Fibroblast of the aortic adventitia (primary cell): Measurements from ENCODE around the gene LSAMP. TPM values are rescaled to one million over a fixed set of nuclear protein-coding genes. Genes with fewer than 3 reads are reported as not detected.

Source experiments
- DNase-seq: peaks from one replicate; pipeline ENCODE4 v3.0.0-alpha.2; 2010; ENCODE audit warnings: low read depth
- H3K4me3 ChIP-seq: 2 replicates; pipeline ENCODE4 v1.5.1; 2011; ENCODE audit warnings: low read depth, mild to moderate bottlenecking, control low read depth, low read length, moderate library complexity
- CTCF ChIP-seq: IDR thresholded peaks from 2 replicates; pipeline ENCODE4 v1.5.1; 2011; ENCODE audit warnings: mild to moderate bottlenecking, low read length, control low read depth, inconsistent platforms; ENCODE audit not compliant: insufficient read depth
- total RNA-seq: library from RNA; depleted of rRNA; stranded (reverse); fragments of >200 nt; gene quantifications from 2 replicates; pipeline ENCODE4 v1.2.3, GENCODE V29; 2012; ENCODE audit warnings: low replicate concordance

Gene LSAMP
- total RNA-seq, 1 donor, result 9.8 TPM

- TF ChIP-seq CTCF, result no peak
- DNase-seq, result no peak
- no peak overlapping the region for H3K4me3 ChIP-seq
Measured at GRCh38 chr3:116378077-116378476, 67.2 kb downstream of the LSAMP start.

- no peak overlapping the region for H3K4me3 ChIP-seq
- TF ChIP-seq CTCF, result no peak
- DNase-seq, result no peak
Measured at GRCh38 chr3:116374901-116375300, 70.4 kb downstream of the LSAMP start.

GRCh38 chr3:116367761-116368395, 77.4 kb downstream of the LSAMP start:
- DNase-seq, result no peak
- H3K4me3 ChIP-seq, result no peak overlapping the region
- no peak for TF ChIP-seq CTCF

- no peak for TF ChIP-seq CTCF
- no peak for DNase-seq
- H3K4me3 ChIP-seq, result no peak overlapping the region
Measured at GRCh38 chr3:116356056-116356455, 89.2 kb downstream of the LSAMP start.

GRCh38 chr3:116354382-116354781, 90.9 kb downstream of the LSAMP start:
- TF ChIP-seq CTCF, result no peak
- H3K4me3 ChIP-seq, result no peak overlapping the region
- DNase-seq, result no peak

- H3K4me3 ChIP-seq, result no peak overlapping the region
- no peak for DNase-seq
- TF ChIP-seq CTCF, result no peak
Measured at GRCh38 chr3:116350119-116350733, 95.1 kb downstream of the LSAMP start.

GRCh38 chr3:116348216-116348615, 97.1 kb downstream of the LSAMP start:
- DNase-seq, result no peak
- no peak for TF ChIP-seq CTCF
- no peak overlapping the region for H3K4me3 ChIP-seq
